ENCODE data around the gene MAPK8IP2.

- TF ChIP-seq CTCF (IDR thresholded peaks at IDR 0.05) (no peak), POLR2A (IDR thresholded peaks at IDR 0.05) (no peak)
Observed at GRCh38 chr22:50563413-50564160, 37.0 kb upstream of the MAPK8IP2 start.

Data from adrenal gland (tissue), 5 donors.